H1 (cell line): Measurements from ENCODE around the gene PITX1. TPM values are rescaled to one million over a fixed set of nuclear protein-coding genes. Genes with fewer than 3 reads are reported as not detected.

Experiments
- CTCF ChIA-PET: fragments of 300-600 bp; sonication (Branson Sonifier 250); formaldehyde crosslinking; loops from one replicate; lab custom pipeline; 2021; ENCODE audit not compliant: partially characterized antibody; lab: Charles Lee
- POLR2A ChIA-PET: fragments of 300-600 bp; sonication (Branson Sonifier 250); formaldehyde crosslinking; loops from one replicate; lab custom pipeline; 2021; ENCODE audit warnings: inconsistent platforms; ENCODE audit not compliant: partially characterized antibody; lab: Charles Lee
- DNase-seq, 2 experiments: peaks; one replicate each; pipeline versions ENCODE4 v3.0.0 to v3.0.0-alpha.2; 2010 to 2022; ENCODE audit warnings: low spot score in 2 of 2, low read depth in 1 of 2, mixed read lengths in 1 of 2
- FAIRE-seq: peaks from 2 replicates; lab custom pipeline; 2011; peaks lifted over from hg19 to GRCh38; lab: Jason Lieb, UNC
- H2AFZ ChIP-seq: 2 replicates; pipeline ENCODE4 v1.8.1; 2012; ENCODE audit warnings: low read length, inconsistent platforms
- H2AK5ac ChIP-seq: 2 replicates; pipeline ENCODE4 v1.6.1; 2013; ENCODE audit warnings: low read depth, low read length
- H2BK120ac ChIP-seq: replicated peaks from 2 replicates; pipeline ENCODE3; 2013; ENCODE audit warnings: low read depth, low read length, inconsistent platforms
- H2BK12ac ChIP-seq: 2 replicates; pipeline ENCODE4 v1.6.1; 2013; ENCODE audit warnings: low read depth, low read length
- H2BK15ac ChIP-seq: 2 replicates; pipeline ENCODE4 v1.6.1; 2013; ENCODE audit warnings: low read length
- H2BK20ac ChIP-seq: 2 replicates; pipeline ENCODE4 v1.6.1; 2013; ENCODE audit warnings: low read length
- H2BK5ac ChIP-seq: 2 replicates; pipeline ENCODE4 v1.6.1; 2013; ENCODE audit warnings: low read depth, low read length
- H3K14ac ChIP-seq: 2 replicates; pipeline ENCODE4 v1.6.1; 2013; ENCODE audit warnings: inconsistent platforms; ENCODE audit not compliant: insufficient read length
- H3K18ac ChIP-seq: 2 replicates; pipeline ENCODE4 v1.6.1; 2013; ENCODE audit warnings: low read length; ENCODE audit errors: extremely low read depth
- H3K23ac ChIP-seq: 2 replicates; pipeline ENCODE4 v1.6.1; 2013; ENCODE audit warnings: inconsistent platforms; ENCODE audit not compliant: insufficient read length
- H3K23me2 ChIP-seq: 2 replicates; pipeline ENCODE4 v1.6.1; 2013; ENCODE audit warnings: low read depth, low read length
- H3K27ac ChIP-seq: 2 replicates; pipeline ENCODE4 v1.6.1; 2011; ENCODE audit warnings: low read depth, low read length, inconsistent platforms
- H3K27me3 ChIP-seq, 4 experiments: replicated peaks in 1 of 4; 1 replicate in 1 of 4; 2 replicates in 3 of 4; pipeline versions ENCODE4 v1.6.1 to v1.8.1; 2011 to 2013; ENCODE audit warnings: low read length in 3 of 4, mild to moderate bottlenecking in 3 of 4, inconsistent platforms in 2 of 4, mixed read lengths in 2 of 4, moderate library complexity in 1 of 4; ENCODE audit not compliant: control insufficient read depth in 3 of 4, insufficient read depth in 3 of 4; ENCODE audit errors: extremely low read depth in 1 of 4
- H3K36me3 ChIP-seq, 4 experiments: 2 replicates each; pipeline versions ENCODE4 v1.6.1 to v1.8.1; 2011 to 2013; ENCODE audit warnings: mild to moderate bottlenecking in 4 of 4, low read length in 3 of 4, moderate library complexity in 2 of 4, control low read depth in 1 of 4, inconsistent platforms in 1 of 4; ENCODE audit not compliant: insufficient read depth in 4 of 4, control insufficient read depth in 2 of 4
- H3K4ac ChIP-seq: replicated peaks from 2 replicates; pipeline ENCODE3; 2013; ENCODE audit warnings: low read length, low read depth, mixed read lengths, inconsistent platforms; ENCODE audit not compliant: insufficient read length
- H3K4me1 ChIP-seq, 4 experiments: replicated peaks in 1 of 4; 1 replicate in 1 of 4; 2 replicates in 3 of 4; pipeline versions ENCODE4 v1.6.1 to v1.8.1; 2011 to 2013; ENCODE audit warnings: low read length in 3 of 4, inconsistent platforms in 2 of 4, mixed read lengths in 1 of 4; ENCODE audit not compliant: insufficient read depth in 4 of 4, control insufficient read depth in 3 of 4
- H3K4me2 ChIP-seq, 2 experiments: 2 replicates each; pipeline versions ENCODE4 v1.6.1 to v1.8.1; 2011 to 2013; ENCODE audit warnings: low read depth in 2 of 2, low read length in 2 of 2, control low read depth in 1 of 2, inconsistent platforms in 1 of 2, mild to moderate bottlenecking in 1 of 2; ENCODE audit not compliant: insufficient read depth in 1 of 2
- H3K4me3 ChIP-seq, 4 experiments: fragments of 200-600, 300-600 bp in 1 of 4; sonication (generic), shearing (Covaris generic), sonication (Bioruptor Twin) in 1 of 4; 2 replicates each; pipeline versions ENCODE4 v1.5.1 to v1.8.1; 2011 to 2016; ENCODE audit warnings: low read length in 4 of 4, low read depth in 3 of 4, control low read depth in 2 of 4, inconsistent platforms in 2 of 4, mild to moderate bottlenecking in 2 of 4, mixed read lengths in 1 of 4, moderate library complexity in 1 of 4; ENCODE audit not compliant: insufficient read depth in 2 of 4; ENCODE audit errors: extremely low read depth in 1 of 4
- H3K56ac ChIP-seq: replicated peaks from 2 replicates; pipeline ENCODE3; 2013; ENCODE audit warnings: low read depth, mild to moderate bottlenecking, mixed read lengths, low read length, inconsistent platforms; ENCODE audit not compliant: insufficient read length
- H3K79me1 ChIP-seq: 2 replicates; pipeline ENCODE4 v1.6.1; 2013; ENCODE audit warnings: low read depth, low read length, control low read depth
- H3K79me2 ChIP-seq, 2 experiments: 2 replicates each; pipeline versions ENCODE4 v1.6.1 to v1.8.1; 2012 to 2013; ENCODE audit warnings: low read length in 2 of 2, mild to moderate bottlenecking in 2 of 2, inconsistent platforms in 1 of 2; ENCODE audit not compliant: insufficient read depth in 2 of 2, control insufficient read depth in 1 of 2
- H3K9ac ChIP-seq, 4 experiments: replicated peaks in 1 of 4; 1 replicate in 1 of 4; 2 replicates in 3 of 4; pipeline versions ENCODE4 v1.6.1 to v1.8.1; 2011 to 2013; ENCODE audit warnings: low read depth in 3 of 4, low read length in 3 of 4, control low read depth in 2 of 4, mild to moderate bottlenecking in 2 of 4, moderate library complexity in 2 of 4, inconsistent platforms in 1 of 4; ENCODE audit errors: extremely low read depth in 1 of 4
- H3K9me3 ChIP-seq, 2 experiments: 2 replicates each; pipeline versions ENCODE4 v1.6.1 to v1.8.1; 2012 to 2013; ENCODE audit warnings: mild to moderate bottlenecking in 2 of 2, moderate library complexity in 2 of 2, control low read depth in 1 of 2, inconsistent platforms in 1 of 2, low read depth in 1 of 2, low read length in 1 of 2, mixed read lengths in 1 of 2; ENCODE audit not compliant: insufficient read depth in 2 of 2
- H4K20me1 ChIP-seq, 2 experiments: replicated peaks in 1 of 2; 2 replicates each; pipeline versions ENCODE3 to v1.8.1; 2011 to 2013; ENCODE audit warnings: inconsistent platforms in 2 of 2, low read length in 2 of 2, mild to moderate bottlenecking in 1 of 2; ENCODE audit not compliant: insufficient read depth in 2 of 2, control insufficient read depth in 1 of 2
- H4K5ac ChIP-seq: 2 replicates; pipeline ENCODE4 v1.6.1; 2013; ENCODE audit warnings: low read length, low read depth, mixed read lengths, inconsistent platforms; ENCODE audit not compliant: insufficient read length
- H4K8ac ChIP-seq: 2 replicates; pipeline ENCODE4 v1.8.0; 2013; ENCODE audit warnings: mild to moderate bottlenecking, moderate library complexity, low read length, inconsistent platforms; ENCODE audit not compliant: insufficient read depth; ENCODE audit errors: extremely low read depth
- H4K91ac ChIP-seq: replicated peaks from 2 replicates; pipeline ENCODE3; 2013; ENCODE audit warnings: low read length, mixed read lengths, inconsistent platforms; ENCODE audit not compliant: insufficient read length
- CBX8 ChIP-seq: fragments of 300-800, 300-1000 bp; sonication (generic); IDR thresholded peaks from 2 replicates; pipeline ENCODE4 v1.7.1; 2016; ENCODE audit warnings: low read depth, low read length, borderline replicate concordance
- EZH2 ChIP-seq: fragments of 200-600 bp; sonication (generic); IDR thresholded peaks from 2 replicates; pipeline ENCODE4 v1.7.1; 2012; ENCODE audit warnings: low read depth, mild to moderate bottlenecking, moderate library complexity, low read length, inconsistent platforms; ENCODE audit not compliant: severe bottlenecking
- GABPA ChIP-seq: IDR thresholded peaks from 2 replicates; pipeline ENCODE4 v1.6.1; 2011; ENCODE audit warnings: mild to moderate bottlenecking, low read length, moderate library complexity, borderline replicate concordance; ENCODE audit not compliant: insufficient read depth
- HDAC6 ChIP-seq: IDR thresholded peaks from one replicate; pipeline ENCODE4 v1.7.1; 2012; ENCODE audit warnings: low read depth, mild to moderate bottlenecking, inconsistent platforms, low read length, moderate library complexity
- KDM1A ChIP-seq: fragments of 200-600, 300-600 bp; sonication (generic); IDR thresholded peaks from 2 replicates; pipeline ENCODE4 v1.7.1; 2016; ENCODE audit warnings: mild to moderate bottlenecking, low read length, borderline replicate concordance
- KDM4A ChIP-seq: IDR thresholded peaks from one replicate; pipeline ENCODE4 v1.7.1; 2012; ENCODE audit warnings: low read depth, mild to moderate bottlenecking, moderate library complexity, low read length, inconsistent platforms; ENCODE audit not compliant: severe bottlenecking
- KDM5A ChIP-seq: fragments of 200-600 bp; IDR thresholded peaks from 2 replicates; pipeline ENCODE4 v1.7.1; 2012; ENCODE audit warnings: mild to moderate bottlenecking, low read length, inconsistent platforms, mixed read lengths
- SIN3A ChIP-seq, 2 experiments: IDR thresholded peaks in 1 of 2; conservative IDR thresholded peaks in 1 of 2; 2 replicates each; pipeline ENCODE4 v1.6.1; 2011 to 2012; ENCODE audit warnings: low read length in 2 of 2, improper control_type of control experiment in 1 of 2, low read depth in 1 of 2, mild to moderate bottlenecking in 1 of 2
- SP4 ChIP-seq: IDR thresholded peaks from 2 replicates; pipeline ENCODE4 v1.6.1; 2012; ENCODE audit warnings: low read length, inconsistent platforms
- TEAD4 ChIP-seq: IDR thresholded peaks from 2 replicates; pipeline ENCODE4 v1.6.1; 2012; ENCODE audit warnings: low read depth, low read length, inconsistent platforms, mixed read lengths
- YY1 ChIP-seq: IDR thresholded peaks from 2 replicates; pipeline ENCODE4 v1.6.1; 2011; ENCODE audit warnings: low read depth, mild to moderate bottlenecking, low read length
- WGBS, 2 experiments: shearing (Covaris generic) in 1 of 2; methylation state at CpG; one replicate each; pipeline versions ENCODE4 v1.1.6 to v1.1.7; 2013 to 2015; ENCODE audit warnings: low lambda C conversion rate in 2 of 2, mixed read lengths in 2 of 2, inconsistent platforms in 1 of 2, low coverage in 1 of 2, missing lambda C conversion rate in 1 of 2; ENCODE audit not compliant: insufficient replicate concordance in 2 of 2, insufficient coverage in 1 of 2, insufficient read length in 1 of 2; ENCODE audit errors: extremely low coverage in 1 of 2, missing lambda C conversion rate in 1 of 2; 5-methylcytosine and 5-hydroxymethylcytosine counted together
- polyA plus RNA-seq, 7 experiments: library from polyadenylated mRNA; depleted of rRNA in 3 of 7; stranded (reverse) in 5 of 7; unstranded in 2 of 7; fragments of >200 nt in 5 of 7; fragments of 200-250 nt in 2 of 7; gene quantifications; 1 replicate in 5 of 7; 2 replicates in 1 of 7; 4 replicates in 1 of 7; pipeline versions ENCODE4 v1.2.1 to v1.2.3, GENCODE V29; 2011 to 2013; ENCODE audit warnings: missing spikeins in 2 of 7, mixed read lengths in 2 of 7
- total RNA-seq: library from RNA; stranded (reverse); fragmentation: NEBNext Ultra II Directional; extraction: Animal tissue kit (Norgen Biotek cat#: 25700); gene quantifications from 2 replicates; pipeline ENCODE4 v1.2.1, GENCODE V29; 2021

The PITX1 gene
- total and polyA plus RNA-seq, 2 of the 8 experiments (the other 6 are each of a cell fraction or from before 2014, with no cell fraction given): 0.03 TPM; not detected in 1

DNA sequence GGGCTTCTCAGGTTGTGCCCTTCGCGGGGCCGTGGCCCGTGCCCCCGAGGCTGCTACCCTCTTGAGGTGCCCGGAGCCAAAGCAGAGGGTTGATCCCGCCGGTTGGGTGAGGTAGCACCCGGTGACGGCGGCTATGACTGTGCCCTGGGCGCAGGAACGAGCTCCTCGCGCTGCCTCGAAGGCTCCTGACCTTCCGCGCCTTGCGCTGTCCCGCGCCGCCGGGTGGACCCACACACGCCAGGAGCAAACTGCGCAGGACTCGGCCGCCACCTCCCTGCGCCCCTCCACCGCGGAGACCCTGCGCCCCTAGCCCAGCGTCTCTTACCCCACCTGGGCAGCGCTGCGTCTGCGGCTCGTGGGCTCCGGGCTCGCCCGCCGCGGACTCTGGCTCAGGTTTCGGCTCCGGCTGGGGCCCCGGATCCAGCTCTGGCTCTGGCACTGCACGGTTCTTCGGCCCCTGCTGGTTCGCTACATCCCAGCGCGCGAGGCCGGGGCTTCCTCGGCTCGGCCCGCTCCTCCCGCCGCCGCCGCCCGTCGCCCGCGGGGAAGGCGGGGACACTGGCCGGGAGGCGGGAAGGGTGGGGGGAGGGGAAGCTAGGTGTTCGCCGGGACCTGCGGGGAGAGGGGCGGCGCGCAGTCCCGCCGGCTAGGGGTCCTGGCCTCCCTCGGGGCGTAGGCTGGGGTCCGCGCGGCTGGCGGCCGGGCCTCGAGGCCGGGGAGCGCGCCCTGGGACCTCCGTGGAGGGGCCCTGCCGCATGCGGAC, 5.4 kb upstream of the PITX1 start:
- POLR2A ChIA-PET: interaction anchor here (1.1 to 4.0 kb wide), 5 partner anchors 9 to 20 kb away, joined by 3 to 20 read pairs (median 6); no protein-coding TSS in a partner anchor
- TF ChIP-seq GABPA (peak; percentile 21; the same call in 1 of the 2 replicates), KDM1A (no peak), CBX8 (peak; percentile 89), SP4 (no peak), EZH2 (peak; percentile 87), SIN3A (conservative IDR thresholded peaks at IDR 0.05 in 1 of 2, IDR thresholded peaks at IDR 0.05 in 1 of 2; ENCODE audit: low read depth in 1 of 2, low read length in 2 of 2) (no peak), TEAD4 (no peak), HDAC6 (no peak), YY1 (no peak), KDM4A (peak; percentile 65), KDM5A (no peak)

More for the DNA sequence above, 5.4 kb upstream of the PITX1 start:
- no peak overlapping the region for H3K4ac ChIP-seq
- 0 out of 2 replicates have a peak overlapping the region, but pooled peaks have one; percentile 61 for H2BK20ac ChIP-seq
- no peak overlapping the region for H2AFZ ChIP-seq
- H3K9me3 ChIP-seq: no peaks in the 10 kb centered on the region
- FAIRE-seq (no peak), DNase-seq (peak in 1 of 2 experiments; percentile 67)
- H3K23ac ChIP-seq: no peak overlapping the region
- peak overlapping the region; percentile 78 for H4K8ac ChIP-seq
- no peak overlapping the region for H2AK5ac ChIP-seq
- H4K91ac ChIP-seq: no peak overlapping the region
- H3K79me2 ChIP-seq: no peaks in the 10 kb centered on the region
- H3K4me1 ChIP-seq: peaks cover 3 to 30% (median 17%) of the 10 kb centered on the region in 4 experiments; a peak in 6 of 7 replicates
- peak overlapping the region; percentile 9 to 58 (median 34); a peak in 7 of 8 replicates for H3K4me3 ChIP-seq
- H2BK15ac ChIP-seq: peak overlapping the region; percentile 92; the same call in 1 of the 2 replicates
- no peak overlapping the region for H3K9ac ChIP-seq
- H2BK12ac ChIP-seq: peak overlapping the region; percentile 95; the same call in 1 of the 2 replicates
- no peak overlapping the region for H3K14ac ChIP-seq
- H3K79me1 ChIP-seq: 0 out of 2 replicates have a peak, but pooled peaks cover 2% of the 10 kb centered on the region
- 0 out of 8 replicates have a peak, but pooled peaks cover 0 to 3% (median 0%) of the 10 kb centered on the region in 4 experiments for H3K36me3 ChIP-seq
- H4K5ac ChIP-seq: no peak overlapping the region
- no peak overlapping the region for H3K27ac ChIP-seq
- no peak overlapping the region for H3K18ac ChIP-seq
- peaks cover 99 to 100% (median 100%) of the 10 kb centered on the region in 4 experiments for H3K27me3 ChIP-seq
- H4K20me1 ChIP-seq: peaks cover 34 to 45% of the 10 kb centered on the region in 2 experiments
- peak overlapping the region; percentile 63 to 77 for H3K4me2 ChIP-seq
- H2BK5ac ChIP-seq: peak overlapping the region; percentile 71; the same call in 1 of the 2 replicates
- CTCF ChIA-PET: interaction anchor here (0.9 to 1.7 kb wide), 3 partner anchors 8 to 81 kb away, joined by 3 to 5 read pairs (median 3); no protein-coding TSS in a partner anchor
- H2BK120ac ChIP-seq: no peak overlapping the region
- 1% methylated on average over 51 of the region's 87 CpGs; no CpG with 5 or more reads in 1 of the 2 experiments for whole genome bisulfite sequencing, 2 experiments
- H3K56ac ChIP-seq: no peak overlapping the region
- peaks cover 12% of the 10 kb centered on the region; the same call in 1 of the 2 replicates for H3K23me2 ChIP-seq
